SKM-1 treated with dmso at 0.1 percent for 144 hours (cell line): ENCODE results near the gene RNU2-63P.
"Not testable (repeated sequence)": the region's sequence is repeated elsewhere in the genome, so short reads cannot be mapped to it uniquely, and the experiment has no call there.

Experiments used
- DNase-seq: peaks from one replicate; lab custom pipeline; 2025; ENCODE audit not compliant: unreplicated experiment; lab: John Stamatoyannopoulos, UW

The RNU2-63P gene

GRCh38 chr2:88016086-88016959 lies at the start of gene RNU2-63P:
Gene RNU2-63P, minus strand, starts transcription at chr2:88016547.
- DNase-seq: peak; percentile 96

GRCh38 chr2:88061295-88061694 lies 44.9 kb upstream of the RNU2-63P start:
- DNase-seq: no peak

GRCh38 chr2:88060907-88061275 lies 44.5 kb upstream of the RNU2-63P start:
- no peak for DNase-seq

GRCh38 chr2:88059979-88060906 lies 43.9 kb upstream of the RNU2-63P start:
- DNase-seq: peak; percentile 75

GRCh38 chr2:88058191-88058590 lies 41.8 kb upstream of the RNU2-63P start:
- no peak for DNase-seq

- no peak for DNase-seq
These were observed 41.1 kb upstream of the RNU2-63P start for GRCh38 chr2:88057437-88057844.

GRCh38 chr2:88055371-88056128 lies 39.2 kb upstream of the RNU2-63P start, which contains the start of gene KRCC1:
Gene KRCC1, minus strand, starts transcription at chr2:88055783. Its CDS starts 27,220 bp downstream, at chr2:88028563.
- DNase-seq: peak; percentile 94

GRCh38 chr2:88054782-88055370 lies 38.5 kb upstream of the RNU2-63P start:
- peak; percentile 57 for DNase-seq

GRCh38 chr2:88053934-88054781 lies 37.8 kb upstream of the RNU2-63P start:
- no peak for DNase-seq

- DNase-seq: no peak
These were observed 36.9 kb upstream of the RNU2-63P start for GRCh38 chr2:88053296-88053695.

GRCh38 chr2:88051792-88052191 lies 35.4 kb upstream of the RNU2-63P start:
- DNase-seq: no peak

GRCh38 chr2:88049622-88050021 lies 33.3 kb upstream of the RNU2-63P start:
- DNase-seq: no peak

GRCh38 chr2:88048541-88048940 lies 32.2 kb upstream of the RNU2-63P start:
- DNase-seq: no peak

- DNase-seq: not testable (repeated sequence)
These were observed 29.2 kb upstream of the RNU2-63P start for GRCh38 chr2:88045561-88045960.

- DNase-seq: no peak
These were observed 26.1 kb upstream of the RNU2-63P start for GRCh38 chr2:88042476-88042875.

- no peak for DNase-seq
These were observed 22.1 kb upstream of the RNU2-63P start for GRCh38 chr2:88038263-88039105.

GRCh38 chr2:88036606-88037005 lies 20.3 kb upstream of the RNU2-63P start:
- peak; percentile 50 for DNase-seq

GRCh38 chr2:88036182-88036581 lies 19.8 kb upstream of the RNU2-63P start:
- DNase-seq: no peak
